Panc1 (cell line): ENCODE measurements around the gene RPS3. TPM values are rescaled to one million over a fixed set of nuclear protein-coding genes. Genes with fewer than 3 reads are reported as not detected.

Source experiments
- ATAC-seq: fragments of 200-7000 bp; cut with Tn5 transposase; 2 replicates; pipeline ENCODE4 v1.9.1; 2020; ENCODE audit warnings: mild to moderate bottlenecking, moderate library complexity
- BruUV-seq: library from RNA; stranded (reverse); fragments of 400-500 nt; replicated peaks from 2 replicates; lab custom pipeline; 2021; lab: Mats Ljungman, UMichigan
- CTCF ChIA-PET: fragments of 300-600 bp; sonication (Branson Sonifier 250); formaldehyde crosslinking; loops from one replicate; lab custom pipeline; 2022; ENCODE audit warnings: antibody characterized with exemption; lab: Charles Lee
- POLR2A ChIA-PET: fragments of 300-600 bp; sonication (Branson Sonifier 250); formaldehyde crosslinking; loops from one replicate; lab custom pipeline; 2022; ENCODE audit warnings: antibody characterized with exemption; lab: Charles Lee
- DNase-seq: peaks from one replicate; pipeline ENCODE4 v3.0.0-alpha.2; 2010; ENCODE audit warnings: low read depth, low spot score
- H3K27ac ChIP-seq: 2 replicates; pipeline ENCODE4 v1.5.1; 2011; ENCODE audit warnings: mild to moderate bottlenecking, low read length, inconsistent platforms
- H3K27me3 ChIP-seq: fragments of 200-500 bp; sonication (Bioruptor generic); 2 replicates; pipeline ENCODE4 v1.6.0; 2014; ENCODE audit warnings: low read length, inconsistent platforms; ENCODE audit not compliant: control insufficient read depth, insufficient read depth
- H3K36me3 ChIP-seq: fragments of 200-500 bp; sonication (Bioruptor generic); 2 replicates; pipeline ENCODE4 v1.5.1; 2014; ENCODE audit warnings: inconsistent platforms, mild to moderate bottlenecking, low read length, moderate library complexity; ENCODE audit not compliant: control insufficient read depth, insufficient read depth
- H3K4me1 ChIP-seq: 2 replicates; pipeline ENCODE4 v1.5.1; 2011; ENCODE audit warnings: inconsistent platforms, mild to moderate bottlenecking, low read length, moderate library complexity; ENCODE audit not compliant: control insufficient read depth, insufficient read depth
- H3K4me3 ChIP-seq, 2 experiments: 2 replicates each; pipeline ENCODE4 v1.5.1; 2011 to 2012; ENCODE audit warnings: low read depth in 2 of 2, low read length in 2 of 2, mild to moderate bottlenecking in 2 of 2, inconsistent platforms in 1 of 2, moderate library complexity in 1 of 2
- H3K9me3 ChIP-seq: fragments of 200-500 bp; sonication (Bioruptor generic); 2 replicates; pipeline ENCODE4 v1.5.1; 2014; ENCODE audit warnings: low read depth, mild to moderate bottlenecking, inconsistent platforms, low read length, moderate library complexity; ENCODE audit not compliant: control insufficient read depth, insufficient read depth
- CTCF ChIP-seq: fragments of 450-650 bp; IDR thresholded peaks from 2 replicates; pipeline ENCODE4 v1.5.1; 2017; ENCODE audit warnings: mild to moderate bottlenecking
- POLR2AphosphoS5 ChIP-seq: IDR thresholded peaks from 2 replicates; pipeline ENCODE4 v1.6.1; 2012; ENCODE audit warnings: mild to moderate bottlenecking, low read depth, low read length, moderate library complexity
- REST ChIP-seq, 2 experiments: IDR thresholded peaks; 2 replicates each; pipeline ENCODE4 v1.6.1; 2011 to 2012; ENCODE audit warnings: low read depth in 2 of 2, control low read depth in 1 of 2, low read length in 1 of 2, mild to moderate bottlenecking in 1 of 2, moderate library complexity in 1 of 2; ENCODE audit not compliant: insufficient read depth in 1 of 2
- SIN3A ChIP-seq: IDR thresholded peaks from 2 replicates; pipeline ENCODE4 v1.6.1; 2012; ENCODE audit warnings: low read depth, mild to moderate bottlenecking, low read length, moderate library complexity, borderline replicate concordance; ENCODE audit not compliant: insufficient read depth
- TCF7L2 ChIP-seq: IDR thresholded peaks from 2 replicates; pipeline ENCODE4 v1.6.1; 2011; ENCODE audit warnings: mild to moderate bottlenecking, low read depth, low read length, inconsistent platforms
- in situ Hi-C: cut with HindIII; loops from 2 replicates; pipeline ENCODE4 v1.10.0; 2016; ENCODE audit warnings: low sequenced_read_pairs, low pct_unique_long_range_greater_than_20kb
- intact Hi-C: fragments of 100-400 bp; cut with micrococcal nuclease; formaldehyde crosslinking; loops from one replicate; pipeline ENCODE4 v1.10.0; 2022; ENCODE audit not compliant: unreplicated experiment
- total RNA-seq: library from RNA; stranded (reverse); gene quantifications from one replicate; pipeline ENCODE4 v1.2.1, GENCODE V29; 2021; ENCODE audit not compliant: unreplicated experiment

RPS3 gene
- total RNA-seq, 1 experiment from 2014 or later: 2,945 TPM

- Histone ChIP-seq H3K36me3 (no peaks in the 10 kb centered on the region), H3K27me3 (no peaks in the 10 kb centered on the region), H3K9me3 (no peaks in the 10 kb centered on the region), H3K27ac (no peak overlapping the region), H3K4me1 (peaks cover 11% of the 10 kb centered on the region), H3K4me3 (no peak overlapping the region)
- in situ Hi-C loops (no loop called here), intact Hi-C loops (no loop called here)
- no peak for DNase-seq
- no peak for ATAC-seq
- TF ChIP-seq SIN3A: no peak
- no peak for TF ChIP-seq CTCF
- TF ChIP-seq REST (IDR thresholded peaks at IDR 0.05; ENCODE audit: insufficient read depth in 1 of 2, low read depth in 2 of 2, low read length in 1 of 2): no peak
- no peak for TF ChIP-seq TCF7L2
- no peak for TF ChIP-seq POLR2AphosphoS5
- no TSS peak for BruUV-seq
- POLR2A ChIA-PET: no interaction called here
- CTCF ChIA-PET: interaction anchor here (0.5 to 1.0 kb wide), 2 partner anchors 28 to 107 kb away, joined by 3 read pairs; no protein-coding TSS in a partner anchor
Measured at GRCh38 chr11:75435571-75435925, 36.2 kb downstream of the RPS3 start.

GRCh38 chr11:75436806-75437205, 37.5 kb downstream of the RPS3 start:
- no peak for ATAC-seq
- no peak for TF ChIP-seq POLR2AphosphoS5
- no peak for TF ChIP-seq REST (IDR thresholded peaks at IDR 0.05; ENCODE audit: insufficient read depth in 1 of 2, low read depth in 2 of 2, low read length in 1 of 2)
- TF ChIP-seq TCF7L2: no peak
- no peak for TF ChIP-seq CTCF
- TF ChIP-seq SIN3A: no peak
- Histone ChIP-seq H3K36me3 (no peaks in the 10 kb centered on the region), H3K4me1 (no peaks in the 10 kb centered on the region), H3K9me3 (no peaks in the 10 kb centered on the region), H3K27ac (no peak overlapping the region), H3K4me3 (no peak overlapping the region), H3K27me3 (no peaks in the 10 kb centered on the region)
- no peak for DNase-seq
- ChIA-PET CTCF (no interaction called here), POLR2A (interaction anchor here (0.6 kb wide), 1 partner anchor 28 kb away, joined by 6 read pairs; no protein-coding TSS in a partner anchor)
- intact Hi-C loops (no loop called here), in situ Hi-C loops (no loop called here)
- no TSS peak for BruUV-seq
